ENCODE data around the gene SPINK14.

GRCh38 chr5:148202531-148203203 lies 34.3 kb downstream of the SPINK14 start, which contains the start of gene SPINK6:
- no peak for TF ChIP-seq CTCF (IDR thresholded peaks at IDR 0.05; ENCODE audit: low read depth, low read length, missing input control)
- no peak for TF ChIP-seq RAD21 (IDR thresholded peaks at IDR 0.05)
- no peak for TF ChIP-seq GABPA (IDR thresholded peaks at IDR 0.05 in 1 of 2, conservative IDR thresholded peaks at IDR 0.05 in 1 of 2)
- TF ChIP-seq TAF1 (conservative IDR thresholded peaks at IDR 0.05): no peak
- TF ChIP-seq NR2F2 (IDR thresholded peaks at IDR 0.05): no peak
